Ishikawa (cell line): ENCODE measurements around the gene CPVL.

ENCODE experiments used
- CEBPB ChIP-seq: IDR thresholded peaks from 2 replicates; pipeline ENCODE4 v1.6.1; 2012
- CREB1 ChIP-seq: IDR thresholded peaks from 2 replicates; pipeline ENCODE4 v1.6.1; 2012; ENCODE audit warnings: low read depth
- EGR1 ChIP-seq: IDR thresholded peaks from 2 replicates; pipeline ENCODE4 v1.6.1; 2012
- EP300 ChIP-seq: IDR thresholded peaks from 2 replicates; pipeline ENCODE4 v1.6.1; 2012; ENCODE audit warnings: borderline replicate concordance
- FOXM1 ChIP-seq: IDR thresholded peaks from 2 replicates; pipeline ENCODE4 v1.6.1; 2012; ENCODE audit warnings: low read depth, borderline replicate concordance
- MAX ChIP-seq: IDR thresholded peaks from 2 replicates; pipeline ENCODE4 v1.6.1; 2012
- NFIC ChIP-seq: IDR thresholded peaks from 2 replicates; pipeline ENCODE4 v1.6.1; 2012
- RAD21 ChIP-seq: IDR thresholded peaks from 2 replicates; pipeline ENCODE4 v1.6.1; 2012; ENCODE audit warnings: low read depth
- REST ChIP-seq: IDR thresholded peaks from 2 replicates; pipeline ENCODE4 v1.6.1; 2012; ENCODE audit warnings: low read depth, mild to moderate bottlenecking
- TAF1 ChIP-seq: IDR thresholded peaks from 2 replicates; pipeline ENCODE4 v1.6.1; 2012; ENCODE audit warnings: low read depth, mild to moderate bottlenecking
- TCF12 ChIP-seq: IDR thresholded peaks from 2 replicates; pipeline ENCODE4 v1.6.1; 2012; ENCODE audit warnings: low read depth
- TEAD4 ChIP-seq: IDR thresholded peaks from 2 replicates; pipeline ENCODE4 v1.6.1; 2012
- USF1 ChIP-seq: IDR thresholded peaks from 2 replicates; pipeline ENCODE4 v1.6.1; 2012
- YY1 ChIP-seq: IDR thresholded peaks from 2 replicates; pipeline ENCODE4 v1.6.1; 2012; ENCODE audit warnings: low read depth
- ZBTB7A ChIP-seq: IDR thresholded peaks from 2 replicates; pipeline ENCODE4 v1.6.1; 2012; ENCODE audit warnings: low read depth

Gene CPVL

GRCh38 chr7:29127527-29127926, 18.8 kb downstream of the CPVL start:
- no peak for TF ChIP-seq FOXM1
- no peak for TF ChIP-seq EGR1
- no peak for TF ChIP-seq TEAD4
- TF ChIP-seq YY1, result no peak
- TF ChIP-seq REST, result no peak
- TF ChIP-seq USF1, result no peak
- no peak for TF ChIP-seq MAX
- no peak for TF ChIP-seq CREB1

GRCh38 chr7:29126804-29127203, 19.5 kb downstream of the CPVL start:
- TF ChIP-seq REST, result no peak
- TF ChIP-seq TEAD4, result no peak
- no peak for TF ChIP-seq RAD21
- TF ChIP-seq NFIC, result no peak
- TF ChIP-seq CEBPB, result no peak

GRCh38 chr7:29123626-29124190, 22.6 kb downstream of the CPVL start:
- no peak for TF ChIP-seq TEAD4

GRCh38 chr7:29122759-29123158, 23.6 kb downstream of the CPVL start:
- TF ChIP-seq TEAD4, result no peak
- no peak for TF ChIP-seq YY1
- no peak for TF ChIP-seq REST
- no peak for TF ChIP-seq NFIC
- TF ChIP-seq ZBTB7A, result no peak
- TF ChIP-seq MAX, result no peak
- no peak for TF ChIP-seq EGR1
- no peak for TF ChIP-seq CREB1
- no peak for TF ChIP-seq EP300
- TF ChIP-seq CEBPB, result no peak
- no peak for TF ChIP-seq RAD21
- TF ChIP-seq TCF12, result no peak
- TF ChIP-seq FOXM1, result no peak
- TF ChIP-seq TAF1, result no peak
- no peak for TF ChIP-seq USF1

- no peak for TF ChIP-seq TEAD4
- TF ChIP-seq NFIC, result no peak
- no peak for TF ChIP-seq CREB1
- TF ChIP-seq FOXM1, result no peak
- TF ChIP-seq REST, result no peak
- TF ChIP-seq EP300, result no peak
- no peak for TF ChIP-seq MAX
- no peak for TF ChIP-seq EGR1
- no peak for TF ChIP-seq TCF12
- no peak for TF ChIP-seq TAF1
- TF ChIP-seq USF1, result no peak
- no peak for TF ChIP-seq CEBPB
- no peak for TF ChIP-seq ZBTB7A
Measured at GRCh38 chr7:29122081-29122480, 24.3 kb downstream of the CPVL start.
